Activated CD8-positive, alpha-beta T cell treated with anti-CD3 and anti-CD28 coated beads for 36 hours (primary cell): ENCODE measurements around the gene FRYL. TPM values are rescaled to one million over a fixed set of nuclear protein-coding genes. Genes with fewer than 3 reads are reported as not detected.

Experiments used
- ATAC-seq: fragments of 200-7000 bp; cut with Tn5 transposase; one replicate; pipeline ENCODE4 v1.10.0; 2021; ENCODE audit warnings: mild to moderate bottlenecking, moderate library complexity
- CTCF ChIA-PET: fragments of 350-600 bp; sonication (Branson Sonifier 250); formaldehyde crosslinking; loops from one replicate; lab custom pipeline; 2021; ENCODE audit warnings: antibody characterized with exemption; lab: Charles Lee
- POLR2A ChIA-PET: fragments of 350-600 bp; sonication (Branson Sonifier 250); formaldehyde crosslinking; loops from one replicate; lab custom pipeline; 2021; ENCODE audit warnings: antibody characterized with exemption; lab: Charles Lee
- DNase-seq: peaks from one replicate; pipeline ENCODE4 v3.0.0-alpha.2; 2020
- H3K27ac Mint-ChIP-seq: one replicate; pipeline ENCODE4 v1.8.0; 2021; ENCODE audit warnings: mild to moderate bottlenecking, mixed read lengths
- H3K27me3 Mint-ChIP-seq: one replicate; pipeline ENCODE4 v1.8.0; 2021; ENCODE audit warnings: mixed read lengths
- H3K36me3 Mint-ChIP-seq: one replicate; pipeline ENCODE4 v1.8.0; 2021; ENCODE audit warnings: low read depth, mixed read lengths
- H3K4me1 Mint-ChIP-seq: one replicate; pipeline ENCODE4 v1.8.0; 2021; ENCODE audit warnings: low read depth, mixed read lengths
- H3K4me3 Mint-ChIP-seq: one replicate; pipeline ENCODE4 v1.8.0; 2021; ENCODE audit warnings: mild to moderate bottlenecking, moderate library complexity, mixed read lengths
- H3K9me3 Mint-ChIP-seq: one replicate; pipeline ENCODE4 v1.8.0; 2021; ENCODE audit warnings: mixed read lengths
- CTCF ChIP-seq: fragments of 200-600 bp; IDR thresholded peaks from one replicate; pipeline ENCODE4 v1.8.0; 2022; ENCODE audit warnings: antibody characterized with exemption, mild to moderate bottlenecking
- intact Hi-C: fragments of 100-400 bp; cut with micrococcal nuclease; formaldehyde crosslinking; loops from one replicate; pipeline ENCODE4 v1.10.0; 2022
- total RNA-seq, 2 experiments: library from RNA; stranded (reverse); gene quantifications; one replicate each; pipeline ENCODE4 v1.2.3, GENCODE V29; 2021

FRYL gene
- total RNA-seq, 2 experiments from 2014 or later: 66.6 to 73.2 TPM

GRCh38 chr4:48518143-48518542 lies 261.9 kb downstream of the FRYL start:
- ChIA-PET CTCF (no interaction called here), POLR2A (interaction anchor here (0.6 kb wide), 1 partner anchor 131 kb away, joined by 3 read pairs; no protein-coding TSS in a partner anchor)
- Mint-ChIP-seq H3K36me3 (peaks cover 29% of the 10 kb centered on the region), H3K9me3 (no peaks in the 10 kb centered on the region), H3K27me3 (no peaks in the 10 kb centered on the region), H3K4me1 (no peaks in the 10 kb centered on the region), H3K4me3 (no peak overlapping the region), H3K27ac (no peak overlapping the region)
- ATAC-seq: no peak
- no peak for TF ChIP-seq CTCF
- intact Hi-C loops: no loop called here
- DNase-seq: no peak

- no peak for TF ChIP-seq CTCF
- Mint-ChIP-seq H3K27me3 (no peaks in the 10 kb centered on the region), H3K4me1 (peaks cover under 1% of the 10 kb centered on the region), H3K9me3 (no peaks in the 10 kb centered on the region), H3K4me3 (no peak overlapping the region), H3K36me3 (peaks cover 29% of the 10 kb centered on the region), H3K27ac (no peak overlapping the region)
- intact Hi-C loops: no loop called here
- ATAC-seq: no peak
- DNase-seq: no peak
- ChIA-PET CTCF (interaction anchor here (0.7 to 1.2 kb wide), 3 partner anchors 11 to 69 kb away, joined by 3 to 5 read pairs (median 3); no protein-coding TSS in a partner anchor), POLR2A (interaction anchor here (1.2 kb wide), 1 partner anchor 21 kb away, joined by 3 read pairs; no protein-coding TSS in a partner anchor)
Measured at GRCh38 chr4:48509543-48509942, 270.5 kb downstream of the FRYL start.

DNA sequence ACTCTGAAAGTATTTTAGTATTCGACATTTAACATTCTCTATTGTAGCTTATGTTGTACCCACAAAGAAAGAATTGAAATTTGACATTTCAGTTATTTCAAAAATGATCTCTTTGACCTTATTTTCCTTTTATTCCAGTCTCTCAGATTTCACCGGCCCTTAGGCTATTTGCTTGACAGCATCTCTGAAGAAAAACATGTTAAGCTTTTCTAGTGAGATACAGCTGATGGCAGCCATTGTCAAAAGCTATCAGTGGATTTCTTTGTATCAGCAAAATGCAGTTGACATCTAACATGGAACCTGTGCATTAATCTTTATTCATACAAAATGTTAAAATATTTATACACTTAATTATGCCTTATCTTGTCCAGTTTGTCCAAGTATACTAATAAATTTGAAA lies 273.4 kb downstream of the FRYL start:
- peaks cover 25% of the 10 kb centered on the region for H3K36me3 Mint-ChIP-seq
- H3K9me3 Mint-ChIP-seq: no peaks in the 10 kb centered on the region
- POLR2A ChIA-PET: no interaction called here
- H3K27me3 Mint-ChIP-seq: no peaks in the 10 kb centered on the region
- no peak overlapping the region for H3K27ac Mint-ChIP-seq
- DNase-seq (no peak), ATAC-seq (no peak)
- peaks cover 5% of the 10 kb centered on the region for H3K4me1 Mint-ChIP-seq
- no peak overlapping the region for H3K4me3 Mint-ChIP-seq
- no peak for TF ChIP-seq CTCF
- CTCF ChIA-PET: interaction anchor here (0.6 to 1.5 kb wide), 3 partner anchors 19 to 455 kb away, joined by 3 to 4 read pairs (median 3); no protein-coding TSS in a partner anchor
- intact Hi-C loops: no loop called here

DNA sequence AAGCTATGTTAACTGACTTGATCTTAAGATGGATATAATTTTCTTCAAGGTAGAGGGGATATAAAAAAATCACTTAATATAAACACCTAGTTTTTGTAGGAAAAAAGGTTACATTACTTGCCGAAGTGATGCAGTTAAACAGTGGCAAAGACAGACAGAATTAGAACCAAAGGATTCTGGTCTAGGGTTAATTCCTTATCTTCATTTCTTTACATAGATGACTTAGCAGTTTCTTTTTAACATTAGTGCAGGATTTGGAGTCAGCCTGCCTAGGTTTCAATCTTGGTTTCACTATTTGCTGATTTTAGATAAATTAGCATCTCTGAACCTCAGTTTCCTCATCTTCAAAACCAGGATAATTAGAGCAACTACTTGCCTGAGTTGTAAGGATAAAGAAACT lies 275.7 kb downstream of the FRYL start:
- intact Hi-C loops: no loop called here
- H3K27ac Mint-ChIP-seq: no peak overlapping the region
- POLR2A ChIA-PET: interaction anchor here (0.6 kb wide), 1 partner anchor 483 kb away, joined by 3 read pairs; no protein-coding TSS in a partner anchor

More for the DNA sequence above, 275.7 kb downstream of the FRYL start:
- Mint-ChIP-seq H3K4me3 (no peak overlapping the region), H3K27me3 (no peaks in the 10 kb centered on the region), H3K4me1 (peaks cover 17% of the 10 kb centered on the region), H3K36me3 (peaks cover 26% of the 10 kb centered on the region), H3K9me3 (no peaks in the 10 kb centered on the region)
- ATAC-seq: no peak
- CTCF ChIA-PET: interaction anchor here (1.0 kb wide), 1 partner anchor 16 kb away, joined by 3 read pairs; no protein-coding TSS in a partner anchor
- TF ChIP-seq CTCF: no peak
- no peak for DNase-seq
